Measurements from ENCODE around the gene GK2.

Gene GK2

GRCh38 chr4:79381161-79381560 is 26.9 kb downstream of the GK2 start:
- no peak for DNase-seq

- no peak for DNase-seq
Observed at GRCh38 chr4:79370026-79370425, 38.0 kb downstream of the GK2 start.

- no peak for DNase-seq
Observed at GRCh38 chr4:79367096-79367495, 40.9 kb downstream of the GK2 start.

GRCh38 chr4:79366422-79366821 is 41.6 kb downstream of the GK2 start:
- no peak for DNase-seq

- no peak for DNase-seq
Observed at GRCh38 chr4:79364061-79364460, 44.0 kb downstream of the GK2 start.

GRCh38 chr4:79362626-79363025 is 45.4 kb downstream of the GK2 start:
- no peak for DNase-seq

GRCh38 chr4:79360006-79360405 is 48.0 kb downstream of the GK2 start:
- DNase-seq: no peak

GRCh38 chr4:79358438-79358837 is 49.6 kb downstream of the GK2 start:
- DNase-seq: no peak

- DNase-seq: no peak
Observed at GRCh38 chr4:79357365-79357764, 50.7 kb downstream of the GK2 start.
